B cell (primary cell): ENCODE data around the gene GPR52.

Experiments
- CTCF ChIP-seq: fragments of 200-600 bp; IDR thresholded peaks from one replicate; pipeline ENCODE4 v1.8.0; 2022; ENCODE audit warnings: antibody characterized with exemption, mild to moderate bottlenecking
- EZH2 ChIP-seq: IDR thresholded peaks from 2 replicates; pipeline ENCODE4 v1.6.1; 2012; ENCODE audit warnings: borderline replicate concordance, low read depth, mild to moderate bottlenecking, moderate library complexity, low read length; ENCODE audit not compliant: insufficient read depth, poor library complexity, severe bottlenecking

DNA sequence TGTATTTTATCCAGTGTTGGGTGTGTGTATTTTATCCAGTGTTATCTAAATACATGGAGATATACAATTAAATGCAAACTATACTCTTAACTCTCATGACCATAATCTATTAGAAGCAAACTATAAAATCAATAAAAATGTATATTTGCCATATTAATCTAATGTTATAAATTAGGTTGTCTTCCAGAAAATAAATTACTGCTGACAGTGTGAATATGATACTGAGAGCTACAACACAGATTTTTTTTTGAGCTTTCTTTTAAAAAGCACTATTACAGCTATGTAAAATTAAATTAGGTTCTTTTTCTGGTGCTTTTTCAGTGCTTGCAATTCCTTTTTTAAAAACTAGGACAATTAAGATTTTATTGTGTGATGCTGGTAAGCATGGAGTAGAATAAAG lies 19.0 kb upstream of the GPR52 start:
- TF ChIP-seq EZH2 (no peak), CTCF (no peak)
